Subcutaneous adipose tissue (tissue), 4 donors: ENCODE measurements around the gene PRRC2C. TPM values are rescaled to one million over a fixed set of nuclear protein-coding genes. Genes with fewer than 3 reads are reported as not detected.

Source experiments
- CTCF ChIP-seq: fragments of 450-650 bp; IDR thresholded peaks from one replicate; pipeline ENCODE4 v1.5.1; 2016; ENCODE audit warnings: low read depth, mild to moderate bottlenecking, control low read depth, antibody characterized with exemption, moderate library complexity
- total RNA-seq, 4 donors: library from RNA; depleted of rRNA; stranded (reverse); fragments of >200 nt; gene quantifications; one replicate each; pipeline ENCODE4 v1.1.0, GENCODE V29; 2016

Gene PRRC2C
- total RNA-seq, 4 donors from 2014 or later: 75.3 to 102 (median 88.1) TPM

GRCh38 chr1:171576144-171576543 lies 90.8 kb downstream of the PRRC2C start:
- TF ChIP-seq CTCF: no peak

- no peak for TF ChIP-seq CTCF
Observed at GRCh38 chr1:171581226-171581625, 95.9 kb downstream of the PRRC2C start.

GRCh38 chr1:171581766-171582165 lies 96.4 kb downstream of the PRRC2C start:
- no peak for TF ChIP-seq CTCF

- no peak for TF ChIP-seq CTCF
Observed at GRCh38 chr1:171582589-171582988, 97.3 kb downstream of the PRRC2C start.

- no peak for TF ChIP-seq CTCF
Observed at GRCh38 chr1:171583591-171584201, 98.4 kb downstream of the PRRC2C start.

- TF ChIP-seq CTCF: no peak
Observed at GRCh38 chr1:171585715-171586114, 100.4 kb downstream of the PRRC2C start.

GRCh38 chr1:171588230-171588629 lies 102.9 kb downstream of the PRRC2C start:
- no peak for TF ChIP-seq CTCF
